Ishikawa (cell line): ENCODE results near the gene ST3GAL6.

Source experiments
- CREB1 ChIP-seq: IDR thresholded peaks from 2 replicates; pipeline ENCODE4 v1.6.1; 2012; ENCODE audit warnings: low read depth
- EGR1 ChIP-seq: IDR thresholded peaks from 2 replicates; pipeline ENCODE4 v1.6.1; 2012
- EP300 ChIP-seq: IDR thresholded peaks from 2 replicates; pipeline ENCODE4 v1.6.1; 2012; ENCODE audit warnings: borderline replicate concordance
- FOXM1 ChIP-seq: IDR thresholded peaks from 2 replicates; pipeline ENCODE4 v1.6.1; 2012; ENCODE audit warnings: low read depth, borderline replicate concordance
- MAX ChIP-seq: IDR thresholded peaks from 2 replicates; pipeline ENCODE4 v1.6.1; 2012
- NFIC ChIP-seq: IDR thresholded peaks from 2 replicates; pipeline ENCODE4 v1.6.1; 2012
- RAD21 ChIP-seq: IDR thresholded peaks from 2 replicates; pipeline ENCODE4 v1.6.1; 2012; ENCODE audit warnings: low read depth
- REST ChIP-seq: IDR thresholded peaks from 2 replicates; pipeline ENCODE4 v1.6.1; 2012; ENCODE audit warnings: low read depth, mild to moderate bottlenecking
- TAF1 ChIP-seq: IDR thresholded peaks from 2 replicates; pipeline ENCODE4 v1.6.1; 2012; ENCODE audit warnings: low read depth, mild to moderate bottlenecking
- TCF12 ChIP-seq: IDR thresholded peaks from 2 replicates; pipeline ENCODE4 v1.6.1; 2012; ENCODE audit warnings: low read depth
- TEAD4 ChIP-seq: IDR thresholded peaks from 2 replicates; pipeline ENCODE4 v1.6.1; 2012
- USF1 ChIP-seq: IDR thresholded peaks from 2 replicates; pipeline ENCODE4 v1.6.1; 2012
- YY1 ChIP-seq: IDR thresholded peaks from 2 replicates; pipeline ENCODE4 v1.6.1; 2012; ENCODE audit warnings: low read depth
- ZBTB7A ChIP-seq: IDR thresholded peaks from 2 replicates; pipeline ENCODE4 v1.6.1; 2012; ENCODE audit warnings: low read depth

- TF ChIP-seq TAF1 (no peak), ZBTB7A (no peak), REST (no peak), EP300 (no peak), YY1 (no peak), TEAD4 (no peak), MAX (no peak), USF1 (no peak), RAD21 (no peak), CREB1 (no peak), EGR1 (no peak), FOXM1 (no peak), TCF12 (no peak), NFIC (no peak)
Observed at GRCh38 chr3:98799479-98799878, 36.3 kb downstream of the ST3GAL6 start.
